Endodermal cell (in vitro differentiated cells): ENCODE data around the gene TMC7. TPM values are rescaled to one million over a fixed set of nuclear protein-coding genes. Genes with fewer than 3 reads are reported as not detected.
A peak's percentile ranks its signal among the peaks of the same experiment; 100 is the strongest.

ENCODE experiments used
- DNase-seq: peaks from one replicate; pipeline ENCODE4 v3.0.0-alpha.2; 2017
- H3K27ac ChIP-seq: 2 replicates; pipeline ENCODE4 v1.5.1; 2013; ENCODE audit warnings: mild to moderate bottlenecking, low read depth, low read length, moderate library complexity
- H3K27me3 ChIP-seq: 2 replicates; pipeline ENCODE4 v1.6.1; 2013; ENCODE audit warnings: mild to moderate bottlenecking, low read length, moderate library complexity; ENCODE audit not compliant: insufficient read depth, control insufficient read depth, poor library complexity, severe bottlenecking
- H3K36me3 ChIP-seq: 2 replicates; pipeline ENCODE4 v1.7.0; 2013; ENCODE audit warnings: mild to moderate bottlenecking, low read length, moderate library complexity; ENCODE audit not compliant: control insufficient read depth, insufficient read depth
- H3K4me1 ChIP-seq: one replicate; pipeline ENCODE4 v1.7.0; 2013; ENCODE audit warnings: low read length; ENCODE audit not compliant: control insufficient read depth, insufficient read depth
- H3K4me3 ChIP-seq: 2 replicates; pipeline ENCODE4 v1.5.1; 2013; ENCODE audit warnings: mild to moderate bottlenecking, low read length, moderate library complexity
- H3K9ac ChIP-seq: 2 replicates; pipeline ENCODE4 v1.6.1; 2013; ENCODE audit warnings: mild to moderate bottlenecking, low read length, moderate library complexity; ENCODE audit not compliant: poor library complexity, severe bottlenecking; ENCODE audit errors: extremely low read depth
- H3K9me3 ChIP-seq: 2 replicates; pipeline ENCODE4 v1.6.1; 2013; ENCODE audit warnings: mild to moderate bottlenecking, low read length, moderate library complexity; ENCODE audit not compliant: control insufficient read depth
- H3K27ac Mint-ChIP-seq: 2 replicates; pipeline ENCODE4 v1.8.0; 2020; ENCODE audit warnings: mixed read lengths
- H3K27me3 Mint-ChIP-seq: 2 replicates; pipeline ENCODE4 v1.8.0; 2021; ENCODE audit warnings: mild to moderate bottlenecking, mixed read lengths; ENCODE audit not compliant: insufficient read depth
- H3K36me3 Mint-ChIP-seq: 2 replicates; pipeline ENCODE4 v1.8.0; 2020; ENCODE audit warnings: low read depth, mixed read lengths
- H3K4me1 Mint-ChIP-seq: 2 replicates; pipeline ENCODE4 v1.8.0; 2020; ENCODE audit warnings: mixed read lengths
- H3K4me3 Mint-ChIP-seq: 2 replicates; pipeline ENCODE4 v1.8.0; 2020; ENCODE audit warnings: mild to moderate bottlenecking, moderate library complexity, mixed read lengths
- H3K9me3 Mint-ChIP-seq: 2 replicates; pipeline ENCODE4 v1.8.0; 2020; ENCODE audit warnings: mild to moderate bottlenecking, mixed read lengths
- CTCF ChIP-seq: fragments of 200-600 bp; sonication (generic); conservative IDR thresholded peaks from 2 replicates; pipeline ENCODE4 v1.5.0; 2021; ENCODE audit warnings: antibody characterized with exemption, mild to moderate bottlenecking
- WGBS, 2 experiments: methylation state at CpG; one replicate each; pipeline versions ENCODE4 v1.1.5 to v1.1.7; 2013; ENCODE audit warnings: missing lambda C conversion rate in 2 of 2, mixed read lengths in 1 of 2; ENCODE audit not compliant: insufficient coverage in 1 of 2, insufficient read length in 1 of 2; 5-methylcytosine and 5-hydroxymethylcytosine counted together
- total RNA-seq, 2 donors: library from RNA; stranded (reverse); fragmentation: NEBNext Ultra II Directional in 1 of 2; extraction: Animal tissue kit (Norgen Biotek cat#: 25700) in 1 of 2; gene quantifications; 2 replicates in 1 of 2; 3 replicates in 1 of 2; pipeline ENCODE4 v1.2.1, GENCODE V29; 2021

The TMC7 gene
- total RNA-seq, 2 donors from 2014 or later = 14.9 to 16.6 TPM

- Histone ChIP-seq H3K9ac (no peak overlapping the region), H3K4me1 (peaks cover 7% of the 10 kb centered on the region), H3K36me3 (peaks cover 33% of the 10 kb centered on the region), H3K4me3 (no peak overlapping the region), H3K9me3 (peaks cover 14% of the 10 kb centered on the region), H3K27me3 (no peaks in the 10 kb centered on the region), H3K27ac (peak overlapping the region; percentile 81)
- Mint-ChIP-seq H3K9me3 (peaks cover 20% of the 10 kb centered on the region), H3K27ac (peak overlapping the region; percentile 62), H3K4me3 (no peak overlapping the region), H3K36me3 (peaks cover 48% of the 10 kb centered on the region), H3K27me3 (no peaks in the 10 kb centered on the region), H3K4me1 (peaks cover 21% of the 10 kb centered on the region)
- DNase-seq = no peak
- no peak for TF ChIP-seq CTCF
- WGBS, 2 experiments = 85 to 88% methylated on average over 13 to 16 of the region's 16 CpGs
Observed at GRCh38 chr16:19005561-19006445, 22.1 kb downstream of the TMC7 start.

- Mint-ChIP-seq H3K36me3 (peaks cover 45% of the 10 kb centered on the region), H3K27ac (no peak overlapping the region), H3K4me3 (no peak overlapping the region), H3K27me3 (no peaks in the 10 kb centered on the region), H3K4me1 (peaks cover 21% of the 10 kb centered on the region), H3K9me3 (peaks cover 25% of the 10 kb centered on the region)
- no peak for TF ChIP-seq CTCF
- Histone ChIP-seq H3K4me3 (no peak overlapping the region), H3K4me1 (peaks cover 7% of the 10 kb centered on the region), H3K9me3 (peaks cover 18% of the 10 kb centered on the region), H3K36me3 (peaks cover 33% of the 10 kb centered on the region), H3K9ac (no peak overlapping the region), H3K27me3 (no peaks in the 10 kb centered on the region), H3K27ac (peak overlapping the region; percentile 81)
- no peak for DNase-seq
- WGBS, 2 experiments = 93 to 97% methylated on average over 11 to 17 of the region's 20 CpGs
Observed at GRCh38 chr16:19006446-19007315, 22.9 kb downstream of the TMC7 start.

- Mint-ChIP-seq H3K4me3 (no peak overlapping the region), H3K4me1 (peaks cover 21% of the 10 kb centered on the region), H3K27ac (peak overlapping the region; percentile 77), H3K9me3 (peaks cover 22% of the 10 kb centered on the region), H3K36me3 (peaks cover 35% of the 10 kb centered on the region), H3K27me3 (no peaks in the 10 kb centered on the region)
- H3K4me3 ChIP-seq = no peak overlapping the region
- 95% methylated on average over 5 to 7 of the region's 7 CpGs for WGBS, 2 experiments
- DNase-seq = no peak
- peaks cover 27% of the 10 kb centered on the region for H3K36me3 ChIP-seq
- H3K9me3 ChIP-seq = peaks cover 12% of the 10 kb centered on the region
- H3K27me3 ChIP-seq = no peaks in the 10 kb centered on the region
- TF ChIP-seq CTCF = no peak
- H3K4me1 ChIP-seq = peaks cover 7% of the 10 kb centered on the region
- H3K27ac ChIP-seq = no peak overlapping the region
- H3K9ac ChIP-seq = no peak overlapping the region
Observed at GRCh38 chr16:19008245-19009169, 24.8 kb downstream of the TMC7 start.
